MM.1S (cell line): Measurements from ENCODE around the gene LRRK1.

Source experiments
- DNase-seq: peaks from one replicate; pipeline ENCODE4 v3.0.0-alpha.2; 2015
- H2AFZ ChIP-seq: fragments of 300-600 bp; sonication (generic); 2 replicates; pipeline ENCODE4 v1.6.0; 2016; ENCODE audit warnings: antibody characterized with exemption, low read length
- H3F3A ChIP-seq: fragments of 300-600 bp; sonication (generic); 2 replicates; pipeline ENCODE4 v1.6.1; 2016; ENCODE audit warnings: mild to moderate bottlenecking, antibody characterized with exemption, low read length, moderate library complexity, mixed read lengths; ENCODE audit not compliant: insufficient read depth
- H3K27ac ChIP-seq: fragments of 300-600 bp; sonication (generic); 2 replicates; pipeline ENCODE4 v1.5.1; 2016; ENCODE audit warnings: mild to moderate bottlenecking, low read length
- H3K27me3 ChIP-seq: fragments of 300-600 bp; sonication (generic); replicated peaks from 2 replicates; pipeline ENCODE4 v1.6.0; 2016; ENCODE audit warnings: low read length; ENCODE audit not compliant: insufficient read depth
- H3K36me3 ChIP-seq: fragments of 300-600 bp; sonication (generic); replicated peaks from 2 replicates; pipeline ENCODE4 v1.6.1; 2016; ENCODE audit warnings: mild to moderate bottlenecking, low read length, mixed read lengths; ENCODE audit not compliant: insufficient read depth
- H3K4me1 ChIP-seq: fragments of 300-600 bp; sonication (generic); 2 replicates; pipeline ENCODE4 v1.6.1; 2016; ENCODE audit warnings: low read length, mixed read lengths
- H3K4me2 ChIP-seq: fragments of 300-600 bp; sonication (generic); 2 replicates; pipeline ENCODE4 v1.6.0; 2016; ENCODE audit warnings: low read depth, low read length
- H3K4me3 ChIP-seq: fragments of 300-600 bp; sonication (generic); 2 replicates; pipeline ENCODE4 v1.5.1; 2016; ENCODE audit warnings: low read length, mixed read lengths
- H3K79me2 ChIP-seq: fragments of 300-600 bp; sonication (generic); 2 replicates; pipeline ENCODE4 v1.6.1; 2016; ENCODE audit warnings: mixed run types, low read length, mixed read lengths
- H3K9ac ChIP-seq: fragments of 300-600 bp; sonication (generic); 2 replicates; pipeline ENCODE4 v1.6.1; 2016; ENCODE audit warnings: low read length, mixed read lengths
- H3K9me2 ChIP-seq: fragments of 300-600 bp; sonication (generic); replicated peaks from 2 replicates; pipeline ENCODE4 v1.6.1; 2016; ENCODE audit warnings: mild to moderate bottlenecking, low read length, mixed read lengths; ENCODE audit not compliant: insufficient read depth
- H3K9me3 ChIP-seq: fragments of 300-600 bp; sonication (generic); replicated peaks from 2 replicates; pipeline ENCODE4 v1.6.1; 2016; ENCODE audit warnings: mild to moderate bottlenecking, low read length, mixed read lengths; ENCODE audit not compliant: insufficient read depth
- H4K20me1 ChIP-seq: fragments of 300-600 bp; sonication (generic); 2 replicates; pipeline ENCODE4 v1.6.1; 2016; ENCODE audit warnings: mild to moderate bottlenecking, low read length, moderate library complexity, mixed read lengths; ENCODE audit not compliant: insufficient read depth
- CTCF ChIP-seq: fragments of 300-600 bp; sonication (generic); IDR thresholded peaks from 2 replicates; pipeline ENCODE4 v1.5.1; 2016; ENCODE audit warnings: antibody characterized with exemption, low read length, mixed read lengths
- EZH2 ChIP-seq: fragments of 300-600 bp; sonication (generic); optimal IDR thresholded peaks from 2 replicates; pipeline ENCODE3; 2017; ENCODE audit warnings: low read depth, mild to moderate bottlenecking, antibody characterized with exemption, low read length, mixed read lengths
- EZH2phosphoT487 ChIP-seq: fragments of 300-600 bp; sonication (generic); IDR thresholded peaks from 2 replicates; pipeline ENCODE4 v1.6.1; 2018; ENCODE audit warnings: antibody characterized with exemption, low read length

Gene LRRK1

DNA sequence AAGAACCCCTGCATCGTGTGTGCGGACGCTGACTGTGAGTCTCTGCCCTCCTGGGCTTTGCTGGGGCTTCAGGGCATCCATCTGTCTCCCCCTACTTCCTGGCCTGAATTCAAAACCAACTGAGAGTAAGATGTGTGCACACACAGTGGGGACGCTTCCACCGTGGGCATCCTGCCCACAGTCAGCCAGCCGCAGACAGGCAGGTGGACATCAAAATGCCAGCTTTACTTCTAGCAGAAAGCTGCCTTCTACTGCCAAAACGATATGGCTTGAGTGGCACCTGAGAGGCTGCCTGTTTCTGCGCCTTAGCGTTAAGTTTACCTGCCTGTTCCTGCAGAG, 21.0 kb upstream of the LRRK1 start:
- H3K9me2 ChIP-seq, result no peaks in the 10 kb centered on the region
- no peak overlapping the region for H3K9ac ChIP-seq
- no peaks in the 10 kb centered on the region for H3K4me1 ChIP-seq
- no peak overlapping the region for H2AFZ ChIP-seq
- no peak for DNase-seq
- H3K79me2 ChIP-seq, result no peaks in the 10 kb centered on the region
- TF ChIP-seq EZH2phosphoT487 (no peak), EZH2 (no peak), CTCF (no peak)
- no peaks in the 10 kb centered on the region for H4K20me1 ChIP-seq
- H3F3A ChIP-seq, result no peaks in the 10 kb centered on the region
- no peaks in the 10 kb centered on the region for H3K9me3 ChIP-seq
- no peak overlapping the region for H3K27ac ChIP-seq
- H3K4me2 ChIP-seq, result no peak overlapping the region
- H3K4me3 ChIP-seq, result no peak overlapping the region
- H3K27me3 ChIP-seq, result no peaks in the 10 kb centered on the region
- no peaks in the 10 kb centered on the region for H3K36me3 ChIP-seq

GRCh38 chr15:100898661-100899462, 20.3 kb upstream of the LRRK1 start:
- no peak overlapping the region for H3K27ac ChIP-seq
- no peaks in the 10 kb centered on the region for H3F3A ChIP-seq
- no peaks in the 10 kb centered on the region for H3K4me1 ChIP-seq
- no peak overlapping the region for H2AFZ ChIP-seq
- no peaks in the 10 kb centered on the region for H3K36me3 ChIP-seq
- no peak for TF ChIP-seq EZH2
- no peak for TF ChIP-seq EZH2phosphoT487
- no peak for TF ChIP-seq CTCF
- H3K4me2 ChIP-seq, result no peak overlapping the region
- no peaks in the 10 kb centered on the region for H3K79me2 ChIP-seq
- no peak overlapping the region for H3K4me3 ChIP-seq
- H3K27me3 ChIP-seq, result no peaks in the 10 kb centered on the region
- no peak overlapping the region for H3K9ac ChIP-seq
- H3K9me2 ChIP-seq, result no peaks in the 10 kb centered on the region
- no peaks in the 10 kb centered on the region for H4K20me1 ChIP-seq
- no peak for DNase-seq
- H3K9me3 ChIP-seq, result no peaks in the 10 kb centered on the region

- no peaks in the 10 kb centered on the region for H3K9me3 ChIP-seq
- no peak overlapping the region for H3K4me2 ChIP-seq
- no peak for DNase-seq
- no peak overlapping the region for H3K9ac ChIP-seq
- H3K27me3 ChIP-seq, result no peaks in the 10 kb centered on the region
- no peaks in the 10 kb centered on the region for H3K9me2 ChIP-seq
- H3K4me1 ChIP-seq, result no peaks in the 10 kb centered on the region
- no peaks in the 10 kb centered on the region for H3F3A ChIP-seq
- no peaks in the 10 kb centered on the region for H4K20me1 ChIP-seq
- no peak overlapping the region for H2AFZ ChIP-seq
- no peak overlapping the region for H3K27ac ChIP-seq
- TF ChIP-seq CTCF (no peak), EZH2 (no peak), EZH2phosphoT487 (no peak)
- no peak overlapping the region for H3K4me3 ChIP-seq
- no peaks in the 10 kb centered on the region for H3K79me2 ChIP-seq
- H3K36me3 ChIP-seq, result no peaks in the 10 kb centered on the region
Observed at GRCh38 chr15:100899601-100900000, 19.6 kb upstream of the LRRK1 start.
